ENCODE measurements around the gene EXD1.
A peak's percentile ranks its signal among the peaks of the same experiment; 100 is the strongest.

Gene EXD1

GRCh38 chr15:41169781-41170180 lies 60.8 kb downstream of the EXD1 start:
- no peak overlapping the region for H3K4me3 ChIP-seq (ENCODE audit: control insufficient read depth, low read depth, low read length)
- TF ChIP-seq CTCF (IDR thresholded peaks at IDR 0.05; ENCODE audit: control insufficient read depth, insufficient read depth, low read depth, low read length, missing control alignments) = no peak
- no peak for DNase-seq (ENCODE audit: low read depth)

- no peak for TF ChIP-seq CTCF (IDR thresholded peaks at IDR 0.05; ENCODE audit: control insufficient read depth, insufficient read depth, low read depth, low read length, missing control alignments)
- no peak overlapping the region for H3K4me3 ChIP-seq (ENCODE audit: control insufficient read depth, low read depth, low read length)
- no peak for DNase-seq (ENCODE audit: low read depth)
Measured at GRCh38 chr15:41169086-41169485, 61.5 kb downstream of the EXD1 start.

GRCh38 chr15:41161736-41162135 lies 68.8 kb downstream of the EXD1 start:
- DNase-seq (ENCODE audit: low read depth) = no peak
- no peak for TF ChIP-seq CTCF (IDR thresholded peaks at IDR 0.05; ENCODE audit: control insufficient read depth, insufficient read depth, low read depth, low read length, missing control alignments)

GRCh38 chr15:41161336-41161735 lies 69.2 kb downstream of the EXD1 start:
- no peak for TF ChIP-seq CTCF (IDR thresholded peaks at IDR 0.05; ENCODE audit: control insufficient read depth, insufficient read depth, low read depth, low read length, missing control alignments)
- DNase-seq (ENCODE audit: low read depth) = no peak

More at GRCh38 chr15:41161736-41162135, 68.8 kb downstream of the EXD1 start:
- H3K4me3 ChIP-seq (ENCODE audit: control insufficient read depth, low read depth, low read length) = no peak overlapping the region

GRCh38 chr15:41160639-41161315 lies 69.8 kb downstream of the EXD1 start:
- TF ChIP-seq CTCF (IDR thresholded peaks at IDR 0.05; ENCODE audit: control insufficient read depth, insufficient read depth, low read depth, low read length, missing control alignments) = no peak
- DNase-seq (ENCODE audit: low read depth) = no peak
- peak overlapping the region; percentile 5; the same call in 1 of the 2 replicates for H3K4me3 ChIP-seq (ENCODE audit: control insufficient read depth, low read depth, low read length)

More at GRCh38 chr15:41161336-41161735, 69.2 kb downstream of the EXD1 start:
- no peak overlapping the region for H3K4me3 ChIP-seq (ENCODE audit: control insufficient read depth, low read depth, low read length)

GRCh38 chr15:41154412-41154811 lies 76.1 kb downstream of the EXD1 start:
- no peak for TF ChIP-seq CTCF (IDR thresholded peaks at IDR 0.05; ENCODE audit: control insufficient read depth, insufficient read depth, low read depth, low read length, missing control alignments)

More at GRCh38 chr15:41154412-41154811, 76.1 kb downstream of the EXD1 start:
- no peak overlapping the region for H3K4me3 ChIP-seq (ENCODE audit: control insufficient read depth, low read depth, low read length)
- DNase-seq (ENCODE audit: low read depth) = no peak
